ENCODE results near the gene THSD4.

THSD4 gene

GRCh38 chr15:71476823-71477222 lies 361.6 kb downstream of the THSD4 start:
- TF ChIP-seq POLR2AphosphoS5 (IDR thresholded peaks at IDR 0.05; ENCODE audit: low read depth, low read length) (no peak), POLR2A (IDR thresholded peaks at IDR 0.05; ENCODE audit: low read depth, low read length) (no peak), TAF1 (IDR thresholded peaks at IDR 0.05; ENCODE audit: borderline replicate concordance, low read depth, low read length) (no peak)
- DNase-seq (ENCODE audit: insufficient read length) (no peak), FAIRE-seq (peak; percentile 21)

- no peak for FAIRE-seq
These were observed 365.3 kb downstream of the THSD4 start for GRCh38 chr15:71480556-71480955.

GRCh38 chr15:71484080-71484479 lies 368.8 kb downstream of the THSD4 start:
- FAIRE-seq: no peak

More at GRCh38 chr15:71480556-71480955, 365.3 kb downstream of the THSD4 start:
- TF ChIP-seq POLR2A (IDR thresholded peaks at IDR 0.05; ENCODE audit: low read depth, low read length) (no peak), TAF1 (IDR thresholded peaks at IDR 0.05; ENCODE audit: borderline replicate concordance, low read depth, low read length) (no peak), POLR2AphosphoS5 (IDR thresholded peaks at IDR 0.05; ENCODE audit: low read depth, low read length) (no peak)
- DNase-seq (ENCODE audit: insufficient read length): no peak

GRCh38 chr15:71485094-71485693 lies 369.9 kb downstream of the THSD4 start:
- TF ChIP-seq TAF1 (IDR thresholded peaks at IDR 0.05; ENCODE audit: borderline replicate concordance, low read depth, low read length) (no peak), POLR2A (IDR thresholded peaks at IDR 0.05; ENCODE audit: low read depth, low read length) (no peak), POLR2AphosphoS5 (IDR thresholded peaks at IDR 0.05; ENCODE audit: low read depth, low read length) (no peak)
- FAIRE-seq: peak; percentile 38
- DNase-seq (ENCODE audit: insufficient read length): no peak

More at GRCh38 chr15:71484080-71484479, 368.8 kb downstream of the THSD4 start:
- no peak for DNase-seq (ENCODE audit: insufficient read length)
- TF ChIP-seq POLR2AphosphoS5 (IDR thresholded peaks at IDR 0.05; ENCODE audit: low read depth, low read length) (no peak), POLR2A (IDR thresholded peaks at IDR 0.05; ENCODE audit: low read depth, low read length) (no peak), TAF1 (IDR thresholded peaks at IDR 0.05; ENCODE audit: borderline replicate concordance, low read depth, low read length) (no peak)

- DNase-seq (ENCODE audit: insufficient read length): no peak
- FAIRE-seq: no peak
- TF ChIP-seq TAF1 (IDR thresholded peaks at IDR 0.05; ENCODE audit: borderline replicate concordance, low read depth, low read length): no peak
- no peak for TF ChIP-seq POLR2AphosphoS5 (IDR thresholded peaks at IDR 0.05; ENCODE audit: low read depth, low read length)
- TF ChIP-seq POLR2A (IDR thresholded peaks at IDR 0.05; ENCODE audit: low read depth, low read length): no peak
These were observed 374.3 kb downstream of the THSD4 start for GRCh38 chr15:71489570-71489969.

- TF ChIP-seq POLR2A (IDR thresholded peaks at IDR 0.05; ENCODE audit: low read depth, low read length) (no peak), TAF1 (IDR thresholded peaks at IDR 0.05; ENCODE audit: borderline replicate concordance, low read depth, low read length) (no peak), POLR2AphosphoS5 (IDR thresholded peaks at IDR 0.05; ENCODE audit: low read depth, low read length) (no peak)
- DNase-seq (ENCODE audit: insufficient read length) (no peak), FAIRE-seq (no peak)
These were observed 378.3 kb downstream of the THSD4 start for GRCh38 chr15:71493526-71493925.

GRCh38 chr15:71494563-71495397 lies 379.5 kb downstream of the THSD4 start:
- FAIRE-seq (no peak), DNase-seq (ENCODE audit: insufficient read length) (no peak)
- TF ChIP-seq POLR2A (IDR thresholded peaks at IDR 0.05; ENCODE audit: low read depth, low read length) (no peak), TAF1 (IDR thresholded peaks at IDR 0.05; ENCODE audit: borderline replicate concordance, low read depth, low read length) (no peak), POLR2AphosphoS5 (IDR thresholded peaks at IDR 0.05; ENCODE audit: low read depth, low read length) (no peak)

GRCh38 chr15:71495398-71495780 lies 380.1 kb downstream of the THSD4 start:
- DNase-seq (ENCODE audit: insufficient read length) (no peak), FAIRE-seq (no peak)
- TF ChIP-seq TAF1 (IDR thresholded peaks at IDR 0.05; ENCODE audit: borderline replicate concordance, low read depth, low read length): no peak
- no peak for TF ChIP-seq POLR2AphosphoS5 (IDR thresholded peaks at IDR 0.05; ENCODE audit: low read depth, low read length)
- no peak for TF ChIP-seq POLR2A (IDR thresholded peaks at IDR 0.05; ENCODE audit: low read depth, low read length)

GRCh38 chr15:71496336-71496955 lies 381.2 kb downstream of the THSD4 start:
- FAIRE-seq (no peak), DNase-seq (ENCODE audit: insufficient read length) (no peak)

GRCh38 chr15:71501344-71502076 lies 386.2 kb downstream of the THSD4 start:
- TF ChIP-seq POLR2AphosphoS5 (IDR thresholded peaks at IDR 0.05; ENCODE audit: low read depth, low read length) (no peak), POLR2A (IDR thresholded peaks at IDR 0.05; ENCODE audit: low read depth, low read length) (no peak), TAF1 (IDR thresholded peaks at IDR 0.05; ENCODE audit: borderline replicate concordance, low read depth, low read length) (no peak)
- no peak for DNase-seq (ENCODE audit: insufficient read length)
- no peak for FAIRE-seq

More at GRCh38 chr15:71496336-71496955, 381.2 kb downstream of the THSD4 start:
- TF ChIP-seq POLR2A (IDR thresholded peaks at IDR 0.05; ENCODE audit: low read depth, low read length) (no peak), TAF1 (IDR thresholded peaks at IDR 0.05; ENCODE audit: borderline replicate concordance, low read depth, low read length) (no peak), POLR2AphosphoS5 (IDR thresholded peaks at IDR 0.05; ENCODE audit: low read depth, low read length) (no peak)

- FAIRE-seq: no peak
- TF ChIP-seq TAF1 (IDR thresholded peaks at IDR 0.05; ENCODE audit: borderline replicate concordance, low read depth, low read length) (no peak), POLR2A (IDR thresholded peaks at IDR 0.05; ENCODE audit: low read depth, low read length) (no peak), POLR2AphosphoS5 (IDR thresholded peaks at IDR 0.05; ENCODE audit: low read depth, low read length) (no peak)
- DNase-seq (ENCODE audit: insufficient read length): no peak
These were observed 386.8 kb downstream of the THSD4 start for GRCh38 chr15:71502077-71502432.
